Bronchial epithelial cell (primary cell): ENCODE results near the gene KIAA1671. TPM values are rescaled to one million over a fixed set of nuclear protein-coding genes. Genes with fewer than 3 reads are reported as not detected.

ENCODE experiments used
- DNase-seq: peaks from one replicate; pipeline ENCODE4 v3.0.0-alpha.2; 2010; ENCODE audit warnings: low read depth
- FAIRE-seq: peaks from 2 replicates; lab custom pipeline; 2011; peaks lifted over from hg19 to GRCh38; lab: Jason Lieb, UNC
- H3K27me3 ChIP-seq: 2 replicates; pipeline ENCODE4 v1.5.1; 2011; ENCODE audit warnings: low read length; ENCODE audit not compliant: control insufficient read depth, insufficient read depth
- H3K36me3 ChIP-seq: 2 replicates; pipeline ENCODE4 v1.5.1; 2011; ENCODE audit warnings: low read length; ENCODE audit not compliant: control insufficient read depth, insufficient read depth
- H3K4me3 ChIP-seq: 2 replicates; pipeline ENCODE4 v1.5.1; 2011; ENCODE audit warnings: mild to moderate bottlenecking, low read depth, low read length, control low read depth
- total RNA-seq: library from RNA; depleted of rRNA; stranded (reverse); fragments of >200 nt; gene quantifications from 2 replicates; pipeline ENCODE4 v1.2.1, GENCODE V29; 2014
- TF ChIP-seq, protein P1 (sequence below): IDR thresholded peaks from 2 replicates; pipeline ENCODE4 v1.5.1; 2011; ENCODE audit warnings: mild to moderate bottlenecking, moderate library complexity, low read length, control low read depth, inconsistent platforms; ENCODE audit not compliant: insufficient read depth, severe bottlenecking

The KIAA1671 gene
- total RNA-seq, 1 donor from 2014 or later, result 14.7 TPM

DNA sequence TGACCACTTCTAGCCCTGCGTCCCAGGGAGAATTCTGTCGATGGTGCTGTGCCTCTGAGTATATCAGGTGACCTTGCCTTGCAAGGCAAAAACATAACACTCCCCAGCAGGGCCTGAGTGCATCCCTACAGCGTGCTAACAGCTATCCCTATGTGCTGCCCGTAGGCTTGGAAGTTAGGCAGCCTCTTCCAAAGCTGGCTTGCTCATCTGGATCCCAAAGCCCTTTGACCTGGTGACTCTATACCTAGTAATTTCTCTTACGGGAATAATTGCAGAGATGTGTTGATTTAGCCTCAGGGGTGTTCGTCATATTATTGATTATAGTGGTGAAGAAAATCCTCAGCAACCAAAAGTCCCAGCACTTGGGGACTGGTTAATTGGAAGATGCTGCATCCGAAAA, 214.6 kb downstream of the KIAA1671 start:
- FAIRE-seq (no peak), DNase-seq (peak; percentile 53)
- TF ChIP-seq, protein P1, sequence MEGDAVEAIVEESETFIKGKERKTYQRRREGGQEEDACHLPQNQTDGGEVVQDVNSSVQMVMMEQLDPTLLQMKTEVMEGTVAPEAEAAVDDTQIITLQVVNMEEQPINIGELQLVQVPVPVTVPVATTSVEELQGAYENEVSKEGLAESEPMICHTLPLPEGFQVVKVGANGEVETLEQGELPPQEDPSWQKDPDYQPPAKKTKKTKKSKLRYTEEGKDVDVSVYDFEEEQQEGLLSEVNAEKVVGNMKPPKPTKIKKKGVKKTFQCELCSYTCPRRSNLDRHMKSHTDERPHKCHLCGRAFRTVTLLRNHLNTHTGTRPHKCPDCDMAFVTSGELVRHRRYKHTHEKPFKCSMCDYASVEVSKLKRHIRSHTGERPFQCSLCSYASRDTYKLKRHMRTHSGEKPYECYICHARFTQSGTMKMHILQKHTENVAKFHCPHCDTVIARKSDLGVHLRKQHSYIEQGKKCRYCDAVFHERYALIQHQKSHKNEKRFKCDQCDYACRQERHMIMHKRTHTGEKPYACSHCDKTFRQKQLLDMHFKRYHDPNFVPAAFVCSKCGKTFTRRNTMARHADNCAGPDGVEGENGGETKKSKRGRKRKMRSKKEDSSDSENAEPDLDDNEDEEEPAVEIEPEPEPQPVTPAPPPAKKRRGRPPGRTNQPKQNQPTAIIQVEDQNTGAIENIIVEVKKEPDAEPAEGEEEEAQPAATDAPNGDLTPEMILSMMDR, result no peak
- Histone ChIP-seq H3K4me3 (no peak overlapping the region), H3K27me3 (no peaks in the 10 kb centered on the region), H3K36me3 (peaks cover 3% of the 10 kb centered on the region)

DNA sequence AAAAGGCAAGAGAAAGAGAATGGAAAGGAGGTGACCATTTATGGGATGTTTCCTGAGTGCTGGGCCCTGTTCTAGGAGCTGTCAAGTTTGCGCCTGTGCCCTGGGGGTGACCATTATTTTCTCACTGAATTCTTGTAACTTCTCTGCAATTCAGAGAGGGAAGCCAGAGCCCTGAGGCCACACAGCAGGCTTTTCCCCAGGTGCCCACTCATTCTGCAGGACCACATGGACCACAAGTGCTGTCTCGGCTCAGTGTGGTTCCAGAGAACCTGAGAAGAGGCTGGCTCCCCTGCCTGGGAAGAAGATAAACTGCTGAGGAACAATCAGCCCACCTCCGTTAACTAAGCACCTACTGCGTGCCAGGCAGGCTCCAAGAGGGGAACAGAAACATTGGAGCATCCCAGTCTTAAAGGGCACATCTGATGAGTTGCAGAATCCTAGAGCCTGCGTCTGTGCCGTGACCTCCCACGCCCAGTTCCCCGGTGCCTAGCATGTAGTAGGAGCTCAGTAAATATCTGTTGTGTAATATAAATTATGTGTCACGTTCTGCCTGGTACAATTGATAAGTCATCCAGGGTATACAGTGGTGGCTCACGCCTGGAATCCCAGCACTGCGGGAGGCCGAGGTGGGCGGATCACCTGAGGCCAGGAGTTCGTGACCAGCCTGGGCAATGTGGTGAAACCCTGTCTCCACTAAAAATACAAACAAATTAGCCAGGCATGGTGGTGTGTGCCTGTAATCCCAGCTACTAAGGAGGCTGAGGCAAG, 215.5 kb downstream of the KIAA1671 start:
- TF ChIP-seq, protein P1, result no peak
- Histone ChIP-seq H3K4me3 (no peak overlapping the region), H3K27me3 (no peaks in the 10 kb centered on the region), H3K36me3 (peaks cover 4% of the 10 kb centered on the region)
- FAIRE-seq (peak; percentile 83), DNase-seq (peak; percentile 49)

DNA sequence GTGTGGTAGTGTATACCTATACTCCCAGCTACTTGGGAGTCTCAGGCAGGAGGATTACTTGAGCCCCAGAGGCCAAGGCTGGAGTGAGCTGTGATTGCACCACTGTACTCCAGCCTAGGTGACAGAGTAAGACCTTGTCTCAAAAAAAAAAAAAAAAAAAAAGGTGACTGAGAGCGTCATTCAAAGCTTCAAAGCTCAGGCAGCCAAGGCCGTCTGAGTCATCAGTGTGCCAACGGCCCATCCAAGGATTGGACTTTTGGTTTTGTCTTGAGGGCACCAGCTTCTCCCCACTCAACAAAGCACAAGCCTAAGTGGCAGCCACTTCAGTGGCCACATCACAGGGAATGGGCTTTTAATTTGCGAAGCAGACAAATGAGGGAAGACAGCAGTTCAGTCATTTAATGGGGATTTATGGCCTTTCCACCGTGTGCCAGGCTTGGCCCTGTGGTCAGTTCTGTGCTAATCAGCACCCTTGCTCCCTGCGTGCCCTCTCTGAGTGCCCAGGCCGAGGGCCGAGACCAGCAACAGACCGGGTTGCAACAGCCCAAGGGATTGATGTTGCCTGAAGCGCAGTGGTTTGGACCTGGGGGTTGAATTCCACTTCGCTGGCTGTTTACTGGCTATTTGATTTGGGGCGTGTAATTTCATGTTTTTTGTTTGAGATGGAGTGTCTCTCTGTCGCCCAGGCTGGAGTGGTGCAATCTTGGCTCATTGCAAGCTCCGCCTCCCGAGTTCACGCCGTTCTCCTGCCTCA, 216.9 kb downstream of the KIAA1671 start:
- FAIRE-seq, result peak; percentile 87
- TF ChIP-seq, protein P1, result no peak
- DNase-seq, result peak; percentile 77
- no peaks in the 10 kb centered on the region for H3K27me3 ChIP-seq
- H3K4me3 ChIP-seq, result no peak overlapping the region
- peaks cover 6% of the 10 kb centered on the region for H3K36me3 ChIP-seq

DNA sequence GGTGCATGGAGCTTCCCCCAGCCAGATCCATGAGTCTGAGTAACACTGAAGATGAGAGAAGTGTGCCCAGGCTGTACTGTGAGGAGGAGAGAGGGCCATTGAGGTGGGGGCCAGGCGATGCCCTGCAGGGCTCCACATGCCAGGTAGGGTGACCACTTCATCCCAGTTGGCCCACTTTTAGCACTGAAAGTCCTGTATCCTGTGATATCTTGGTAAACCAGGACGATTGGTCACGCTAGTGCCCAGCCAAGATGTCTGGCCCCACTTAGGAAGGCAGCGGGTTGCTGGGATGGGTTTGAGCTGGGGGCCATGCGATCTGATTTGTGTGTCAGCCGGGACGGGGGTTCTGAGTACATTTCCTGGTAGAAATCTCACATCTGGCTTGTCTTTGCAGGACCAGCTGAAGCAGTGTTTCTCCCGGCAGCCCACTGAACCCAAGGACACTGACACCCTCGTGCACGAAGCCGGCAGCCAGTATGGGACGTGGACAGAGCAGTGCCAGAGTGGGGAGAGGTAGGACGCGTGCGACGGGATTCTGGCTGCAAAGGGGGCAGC, 218.0 kb downstream of the KIAA1671 start:
- no peak overlapping the region for H3K4me3 ChIP-seq
- peaks cover 9% of the 10 kb centered on the region for H3K36me3 ChIP-seq
- FAIRE-seq (peak; percentile 55), DNase-seq (no peak)
- TF ChIP-seq, protein P1, result no peak
- no peaks in the 10 kb centered on the region for H3K27me3 ChIP-seq

DNA sequence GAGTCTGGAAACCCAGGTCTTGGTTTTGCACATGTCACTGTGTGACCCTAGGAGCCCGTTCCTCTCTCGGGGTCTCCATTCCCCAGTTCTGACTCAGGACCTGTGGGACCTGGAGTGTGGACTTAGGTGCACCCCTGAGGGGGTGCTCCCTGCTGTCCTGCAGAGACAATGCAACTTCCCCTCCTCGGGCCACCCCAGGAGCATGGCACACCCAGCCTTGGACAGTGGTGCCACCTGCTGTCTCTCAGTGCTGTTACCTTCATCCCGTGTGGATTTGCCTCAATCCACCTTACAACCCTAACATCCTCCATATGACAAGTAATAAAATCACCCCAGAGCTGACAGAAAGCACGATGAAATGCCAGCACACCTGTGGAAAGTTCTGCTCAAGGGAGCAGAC, 219.6 kb downstream of the KIAA1671 start:
- FAIRE-seq, result peak; percentile 81

More for the DNA sequence above, 219.6 kb downstream of the KIAA1671 start:
- Histone ChIP-seq H3K27me3 (no peaks in the 10 kb centered on the region), H3K36me3 (peaks cover 12% of the 10 kb centered on the region), H3K4me3 (no peak overlapping the region)
- peak; percentile 13 for DNase-seq
- TF ChIP-seq, protein P1, result peak; percentile 79
